ENCODE results near the gene NFRKB. TPM values are rescaled to one million over a fixed set of nuclear protein-coding genes. Genes with fewer than 3 reads are reported as not detected.
A peak's percentile ranks its signal among the peaks of the same experiment; 100 is the strongest.

NFRKB gene
- total RNA-seq, result 10 to 100 TPM in 7 of 8 experiments, 1 to 10 TPM in 1; 9.9 to 30.8 (median 16.2) TPM

GRCh38 chr11:129895126-129896041 is at the start of gene NFRKB:
NFRKB (minus strand) TSS chr11:129895578; CDS start chr11:129892849, 2,729 bp downstream.
- in situ Hi-C loops (cut with MboI; ENCODE audit: low pct_unique_long_range_greater_than_20kb in 2 of 9, low sequenced_read_pairs in 9 of 9, unreplicated experiment in 9 of 9), result no loop called here
- ATAC-seq (replicated peaks in 6 of 8), result peak; percentile 89 to 97 (median 95)
- H3K4me3 ChIP-seq, result peak within 1 kb of the TSS; percentile 55 to 86 (median 73)
- H3K4me1 ChIP-seq (replicated peaks in 1 of 2), result peaks cover 4 to 10% of the 10 kb centered on the region in 2 donors
- H3K27ac ChIP-seq, result peak within 1 kb of the TSS; percentile 72 to 78
- 0 to 100% (median 23%) methylated on average over 1 to 12 of the region's 77 CpGs; no CpG with 5 or more reads in 3 of the 10 experiments for WGBS, 10 experiments

GRCh38 chr11:129944696-129945095 is 49.3 kb upstream of the NFRKB start:
- 90 to 100% (median 96%) methylated on average over 1 to 13 of the region's 18 CpGs; no CpG with 5 or more reads in 2 of the 10 experiments for WGBS, 10 experiments
- in situ Hi-C loops (cut with MboI; ENCODE audit: low pct_unique_long_range_greater_than_20kb in 2 of 9, low sequenced_read_pairs in 9 of 9, unreplicated experiment in 9 of 9), result loop anchor here in 3 of 9 experiments (25.0 kb wide), 2 partner anchors 168 to 193 kb away; no protein-coding TSS in a partner anchor
- H3K4me1 ChIP-seq (replicated peaks in 1 of 2), result peaks cover 3% of the 10 kb centered on the region in 2 donors
- H3K4me3 ChIP-seq, result no peak overlapping the region
- H3K27ac ChIP-seq, result no peak overlapping the region
- no peak for ATAC-seq (replicated peaks in 6 of 8)

- ATAC-seq (replicated peaks in 6 of 8), result no peak
- in situ Hi-C loops (cut with MboI; ENCODE audit: low pct_unique_long_range_greater_than_20kb in 2 of 9, low sequenced_read_pairs in 9 of 9, unreplicated experiment in 9 of 9), result loop anchor here in 3 of 9 experiments (25.0 kb wide), 2 partner anchors 169 to 194 kb away; no protein-coding TSS in a partner anchor
- no peaks in the 10 kb centered on the region for H3K4me1 ChIP-seq (replicated peaks in 1 of 2)
- H3K4me3 ChIP-seq, result no peak overlapping the region
- H3K27ac ChIP-seq, result no peak overlapping the region
Observed at GRCh38 chr11:129943036-129943435, 47.7 kb upstream of the NFRKB start.

- no peak overlapping the region for H3K4me3 ChIP-seq
- no peak for ATAC-seq (replicated peaks in 6 of 8)
- 71 to 100% (median 84%) methylated on average over 1 to 4 of the region's 4 CpGs; no CpG with 5 or more reads in 2 of the 10 experiments for WGBS, 10 experiments
- H3K27ac ChIP-seq, result no peak overlapping the region
- H3K4me1 ChIP-seq (replicated peaks in 1 of 2), result no peaks in the 10 kb centered on the region
- in situ Hi-C loops (cut with MboI; ENCODE audit: low pct_unique_long_range_greater_than_20kb in 2 of 9, low sequenced_read_pairs in 9 of 9, unreplicated experiment in 9 of 9), result loop anchor here in 3 of 9 experiments (25.0 kb wide), 2 partner anchors 173 to 198 kb away; no protein-coding TSS in a partner anchor
Observed at GRCh38 chr11:129939510-129939909, 44.1 kb upstream of the NFRKB start.

GRCh38 chr11:129938764-129939163 is 43.4 kb upstream of the NFRKB start:
- Histone ChIP-seq H3K27ac (no peak overlapping the region), H3K4me1 (replicated peaks in 1 of 2) (no peaks in the 10 kb centered on the region), H3K4me3 (no peak overlapping the region)
- in situ Hi-C loops (cut with MboI; ENCODE audit: low pct_unique_long_range_greater_than_20kb in 2 of 9, low sequenced_read_pairs in 9 of 9, unreplicated experiment in 9 of 9), result loop anchor here in 3 of 9 experiments (25.0 kb wide), 2 partner anchors 174 to 199 kb away; no protein-coding TSS in a partner anchor
- WGBS, 10 experiments, result 80 to 100% (median 100%) methylated on average over 1 to 3 of the region's 5 CpGs; no CpG with 5 or more reads in 2 of the 10 experiments
- no peak for ATAC-seq (replicated peaks in 6 of 8)

GRCh38 chr11:129937592-129938238 is 42.3 kb upstream of the NFRKB start:
- in situ Hi-C loops (cut with MboI; ENCODE audit: low pct_unique_long_range_greater_than_20kb in 2 of 9, low sequenced_read_pairs in 9 of 9, unreplicated experiment in 9 of 9), result loop anchor here in 3 of 9 experiments (25.0 kb wide), 2 partner anchors 175 to 200 kb away; no protein-coding TSS in a partner anchor
- Histone ChIP-seq H3K4me3 (no peak overlapping the region), H3K27ac (no peak overlapping the region), H3K4me1 (replicated peaks in 1 of 2) (no peaks in the 10 kb centered on the region)
- ATAC-seq (replicated peaks in 6 of 8), result peak in 2 of 8 experiments; percentile 15 to 44
- 53 to 88% (median 84%) methylated on average over 2 to 4 of the region's 4 CpGs; no CpG with 5 or more reads in 2 of the 10 experiments for whole genome bisulfite sequencing, 10 experiments

- in situ Hi-C loops (cut with MboI; ENCODE audit: low pct_unique_long_range_greater_than_20kb in 2 of 9, low sequenced_read_pairs in 9 of 9, unreplicated experiment in 9 of 9), result loop anchor here in 3 of 9 experiments (25.0 kb wide), 2 partner anchors 177 to 202 kb away; no protein-coding TSS in a partner anchor
- 69 to 100% (median 88%) methylated on average over 1 to 2 of the region's 3 CpGs; no CpG with 5 or more reads in 4 of the 10 experiments for WGBS, 10 experiments
- no peak overlapping the region for H3K27ac ChIP-seq
- H3K4me3 ChIP-seq, result no peak overlapping the region
- no peaks in the 10 kb centered on the region for H3K4me1 ChIP-seq (replicated peaks in 1 of 2)
- no peak for ATAC-seq (replicated peaks in 6 of 8)
Observed at GRCh38 chr11:129935723-129936122, 40.3 kb upstream of the NFRKB start.

GRCh38 chr11:129933891-129934290 is 38.5 kb upstream of the NFRKB start:
- in situ Hi-C loops (cut with MboI; ENCODE audit: low pct_unique_long_range_greater_than_20kb in 2 of 9, low sequenced_read_pairs in 9 of 9, unreplicated experiment in 9 of 9), result loop anchor here in 3 of 9 experiments (25.0 kb wide), 2 partner anchors 178 to 203 kb away; no protein-coding TSS in a partner anchor
- ATAC-seq (replicated peaks in 6 of 8), result no peak
- Histone ChIP-seq H3K27ac (no peak overlapping the region), H3K4me3 (no peak overlapping the region), H3K4me1 (replicated peaks in 1 of 2) (no peaks in the 10 kb centered on the region)
- 83 to 100% (median 93%) methylated on average over 3 to 7 of the region's 9 CpGs; no CpG with 5 or more reads in 1 of the 10 experiments for WGBS, 10 experiments

- 80 to 100% (median 100%) methylated on average over 1 of the region's 1 CpG; no CpG with 5 or more reads in 2 of the 10 experiments for WGBS, 10 experiments
- no peak overlapping the region for H3K27ac ChIP-seq
- no peak overlapping the region for H3K4me3 ChIP-seq
- no peak for ATAC-seq (replicated peaks in 6 of 8)
- H3K4me1 ChIP-seq (replicated peaks in 1 of 2), result no peaks in the 10 kb centered on the region
- in situ Hi-C loops (cut with MboI; ENCODE audit: low pct_unique_long_range_greater_than_20kb in 2 of 9, low sequenced_read_pairs in 9 of 9, unreplicated experiment in 9 of 9), result loop anchor here in 3 of 9 experiments (25.0 kb wide), 2 partner anchors 179 to 204 kb away; no protein-coding TSS in a partner anchor
Observed at GRCh38 chr11:129933262-129933661, 37.9 kb upstream of the NFRKB start.

- Histone ChIP-seq H3K4me3 (no peak overlapping the region), H3K27ac (no peak overlapping the region), H3K4me1 (replicated peaks in 1 of 2) (no peaks in the 10 kb centered on the region)
- WGBS, 10 experiments, result 47 to 100% (median 90%) methylated on average over 1 to 7 of the region's 7 CpGs
- in situ Hi-C loops (cut with MboI; ENCODE audit: low pct_unique_long_range_greater_than_20kb in 2 of 9, low sequenced_read_pairs in 9 of 9, unreplicated experiment in 9 of 9), result loop anchor here in 3 of 9 experiments (25.0 kb wide), 2 partner anchors 180 to 205 kb away; no protein-coding TSS in a partner anchor
- ATAC-seq (replicated peaks in 6 of 8), result no peak
Observed at GRCh38 chr11:129932381-129933067, 37.1 kb upstream of the NFRKB start.

GRCh38 chr11:129930743-129931142 is 35.4 kb upstream of the NFRKB start:
- Histone ChIP-seq H3K27ac (no peak overlapping the region), H3K4me1 (replicated peaks in 1 of 2) (no peaks in the 10 kb centered on the region), H3K4me3 (no peak overlapping the region)
- in situ Hi-C loops (cut with MboI; ENCODE audit: low pct_unique_long_range_greater_than_20kb in 2 of 9, low sequenced_read_pairs in 9 of 9, unreplicated experiment in 9 of 9), result loop anchor here in 3 of 9 experiments (25.0 kb wide), 2 partner anchors 182 to 207 kb away; no protein-coding TSS in a partner anchor
- 83 to 100% (median 100%) methylated on average over 1 to 6 of the region's 13 CpGs; no CpG with 5 or more reads in 1 of the 10 experiments for WGBS, 10 experiments
- no peak for ATAC-seq (replicated peaks in 6 of 8)

GRCh38 chr11:129930296-129930695 is 34.9 kb upstream of the NFRKB start:
- H3K4me3 ChIP-seq, result no peak overlapping the region
- no peaks in the 10 kb centered on the region for H3K4me1 ChIP-seq (replicated peaks in 1 of 2)
- in situ Hi-C loops (cut with MboI; ENCODE audit: low pct_unique_long_range_greater_than_20kb in 2 of 9, low sequenced_read_pairs in 9 of 9, unreplicated experiment in 9 of 9), result loop anchor here in 3 of 9 experiments (25.0 kb wide), 2 partner anchors 182 to 207 kb away; no protein-coding TSS in a partner anchor
- no peak for ATAC-seq (replicated peaks in 6 of 8)
- no peak overlapping the region for H3K27ac ChIP-seq
- 58 to 100% (median 82%) methylated on average over 1 to 6 of the region's 6 CpGs; no CpG with 5 or more reads in 2 of the 10 experiments for WGBS, 10 experiments
